ENCODE measurements around the gene PLAAT3.
"Not testable (repeated sequence)": the region's sequence is repeated elsewhere in the genome, so short reads cannot be mapped to it uniquely, and the experiment has no call there.

PLAAT3 gene

GRCh38 chr11:63547061-63547460, 67.2 kb downstream of the PLAAT3 start:
- in situ Hi-C loops (cut with MboI; ENCODE audit: low sequenced_read_pairs), result no loop called here

DNA sequence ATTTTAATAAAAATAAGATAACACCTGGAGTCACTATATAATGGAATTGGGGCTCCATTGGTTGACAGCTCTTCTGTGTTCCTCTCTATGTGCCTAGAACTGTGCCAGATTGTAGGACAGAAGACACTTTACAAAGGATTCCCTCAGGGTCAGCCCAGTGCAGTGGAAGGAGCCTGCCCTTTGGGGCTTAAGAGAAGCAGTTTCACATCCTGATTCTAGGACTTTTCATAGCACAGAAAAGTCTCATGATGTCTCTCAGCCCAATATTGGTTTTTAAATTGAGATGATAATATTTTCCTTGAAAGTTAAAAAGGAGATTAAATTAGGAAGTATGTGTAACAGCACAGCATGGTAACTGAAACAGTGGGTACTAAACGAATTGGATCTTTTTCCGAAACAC, 70.5 kb downstream of the PLAAT3 start:
- in situ Hi-C loops (cut with MboI; ENCODE audit: low sequenced_read_pairs), result no loop called here

- in situ Hi-C loops (cut with MboI; ENCODE audit: low sequenced_read_pairs), result not testable (repeated sequence)
Observed at GRCh38 chr11:63542506-63542905, 71.7 kb downstream of the PLAAT3 start.

DNA sequence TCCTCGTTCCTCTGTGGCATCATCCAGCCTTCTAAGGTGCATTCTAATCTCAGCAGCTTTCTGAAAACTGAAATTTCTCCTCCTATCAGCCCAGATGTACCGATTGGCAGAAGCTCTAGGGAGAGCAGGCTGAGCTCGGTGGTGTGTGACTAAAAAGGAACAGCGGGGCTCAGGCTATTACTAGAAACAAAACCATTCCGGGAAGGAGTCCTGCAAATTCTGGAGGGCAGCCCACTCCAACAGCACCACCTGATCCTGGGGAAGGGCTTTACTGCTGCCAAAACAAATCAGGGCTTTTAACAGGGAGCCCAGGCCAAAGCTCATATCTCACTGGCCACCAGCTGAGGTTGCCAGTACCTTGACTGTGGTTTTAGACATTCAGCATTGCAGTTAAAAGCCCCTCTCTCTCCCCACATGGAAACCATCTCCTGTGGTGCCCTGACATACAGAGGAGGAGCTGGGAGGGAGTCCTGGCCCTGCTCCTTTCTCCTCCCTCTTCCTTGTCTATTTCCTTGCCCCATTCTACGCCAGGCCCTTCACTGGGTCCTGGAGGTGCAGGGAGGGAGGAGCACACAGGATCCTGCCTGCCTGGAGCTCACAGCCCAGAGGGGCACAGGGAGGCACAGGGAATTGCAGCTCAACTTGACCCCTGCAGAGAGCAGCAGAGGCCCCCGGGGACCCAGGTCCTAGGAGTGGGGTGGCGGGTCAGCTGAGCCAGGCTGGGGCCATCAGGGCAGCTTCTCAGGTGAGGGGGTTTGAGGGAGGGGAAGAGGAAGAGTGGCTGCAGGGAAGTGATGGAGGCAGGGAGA, 76.7 kb downstream of the PLAAT3 start:
- in situ Hi-C loops (cut with MboI; ENCODE audit: low sequenced_read_pairs), result no loop called here

DNA sequence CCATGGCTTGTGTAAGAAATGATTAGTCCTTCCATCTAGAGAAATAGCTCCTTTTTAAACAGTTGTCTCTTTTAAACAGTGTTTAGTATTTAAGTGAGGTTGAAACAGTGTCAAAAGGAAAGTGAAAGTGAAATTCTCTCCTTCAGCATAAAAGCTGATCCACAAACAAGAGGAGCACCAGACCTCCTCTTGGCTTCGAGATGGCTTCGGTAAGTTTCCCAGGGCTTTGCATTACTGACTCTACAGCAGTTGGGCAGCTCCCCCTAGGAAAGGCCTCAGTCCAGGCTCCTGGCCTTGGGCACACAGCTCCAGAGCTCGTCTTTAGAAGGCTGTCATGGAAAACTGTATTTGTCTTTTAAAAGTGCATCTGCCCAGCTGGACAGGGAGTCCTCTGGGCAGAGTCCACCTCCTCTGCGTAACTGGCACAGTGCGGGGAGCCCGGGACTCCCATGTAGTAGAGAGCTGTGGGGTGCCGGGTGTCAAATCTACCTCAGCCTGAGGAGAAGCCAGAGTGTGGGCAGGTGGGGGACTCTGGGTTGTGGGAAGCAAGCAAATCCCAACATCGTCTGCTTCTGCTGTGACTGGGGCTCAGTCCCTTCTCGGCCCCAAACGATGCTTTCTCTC, 77.5 kb downstream of the PLAAT3 start, which contains the start of gene PLAAT4:
TSS of gene PLAAT4 (plus strand) at position 140 of the 624 bp plus-strand sequence. CDS start at position 201, 61 bp downstream.
- in situ Hi-C loops (cut with MboI; ENCODE audit: low sequenced_read_pairs), result no loop called here

DNA sequence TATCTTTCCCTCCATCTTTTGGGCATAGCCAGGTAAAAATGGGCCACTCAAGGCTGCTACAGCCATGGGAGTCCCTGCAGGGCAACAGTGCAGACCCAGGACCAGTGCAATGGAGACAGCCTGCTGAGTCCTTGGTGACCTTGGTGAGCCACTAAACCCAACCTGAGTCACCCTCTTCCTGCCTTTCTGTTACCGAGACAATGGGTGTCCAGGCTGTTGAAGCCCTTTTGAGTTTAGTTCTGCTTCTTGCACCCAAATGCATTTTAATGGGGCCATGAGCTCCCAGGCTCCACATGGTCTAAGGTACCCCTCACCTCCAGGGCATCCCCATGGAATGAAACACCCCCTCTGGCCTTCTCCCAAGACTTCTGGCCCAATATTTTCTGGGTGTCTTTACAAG, 78.5 kb downstream of the PLAAT3 start:
- in situ Hi-C loops (cut with MboI; ENCODE audit: low sequenced_read_pairs), result no loop called here

GRCh38 chr11:63534895-63535461, 79.3 kb downstream of the PLAAT3 start:
- in situ Hi-C loops (cut with MboI; ENCODE audit: low sequenced_read_pairs), result no loop called here

- in situ Hi-C loops (cut with MboI; ENCODE audit: low sequenced_read_pairs), result no loop called here
Observed at GRCh38 chr11:63534076-63534475, 80.2 kb downstream of the PLAAT3 start.

DNA sequence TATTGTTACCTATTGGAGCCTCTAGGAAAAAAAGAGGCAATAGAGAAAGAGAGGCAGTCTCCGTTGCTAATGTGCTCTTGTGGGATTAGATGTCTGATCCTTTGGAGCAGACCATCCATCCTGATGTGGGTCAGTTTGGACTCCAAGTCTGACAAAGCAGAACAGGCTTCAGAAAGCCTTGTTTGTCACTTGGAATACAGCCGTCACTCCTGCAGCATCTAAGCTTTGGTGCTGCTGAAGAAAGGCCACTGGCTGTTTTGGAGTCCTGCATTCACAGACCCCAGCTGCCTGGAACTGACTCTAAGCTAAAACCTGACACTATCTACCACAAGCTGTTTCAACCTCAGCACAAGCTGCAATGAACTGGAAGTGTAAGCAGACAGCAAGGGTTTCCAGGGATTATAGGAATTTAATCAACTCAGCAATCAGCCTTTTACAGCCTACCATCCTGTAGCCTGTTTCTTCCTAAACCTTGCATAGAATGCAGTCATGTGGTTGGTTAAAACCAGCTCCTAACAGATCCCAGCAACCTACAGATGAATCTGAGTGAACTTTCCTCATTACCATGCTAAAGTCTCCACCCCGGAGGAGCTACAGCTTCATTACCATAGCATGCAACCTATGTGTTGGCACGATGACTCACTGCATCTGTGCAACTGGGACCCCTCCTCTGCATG, 81.3 kb downstream of the PLAAT3 start:
- in situ Hi-C loops (cut with MboI; ENCODE audit: low sequenced_read_pairs), result no loop called here

DNA sequence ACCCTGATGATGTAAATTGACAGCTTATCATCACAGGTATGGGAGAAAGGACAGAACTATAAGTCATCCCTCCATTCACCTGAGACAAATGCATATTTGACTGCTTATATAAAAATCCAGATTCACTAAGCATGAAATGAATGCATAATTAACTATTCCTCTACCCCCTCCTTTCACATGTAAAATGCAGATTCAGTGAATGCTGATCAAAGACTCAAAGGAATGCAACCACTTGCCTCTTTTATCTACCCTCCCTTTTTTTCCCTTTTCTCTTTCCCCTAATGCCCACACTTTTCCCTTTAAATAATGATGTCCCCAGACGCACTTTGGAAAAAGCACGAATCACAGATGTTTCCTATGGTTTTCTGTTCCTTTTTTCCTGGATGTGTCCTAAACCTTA, 82.1 kb downstream of the PLAAT3 start:
- in situ Hi-C loops (cut with MboI; ENCODE audit: low sequenced_read_pairs), result no loop called here

GRCh38 chr11:63531074-63531792, 83.0 kb downstream of the PLAAT3 start:
- in situ Hi-C loops (cut with MboI; ENCODE audit: low sequenced_read_pairs), result not testable (repeated sequence)

DNA sequence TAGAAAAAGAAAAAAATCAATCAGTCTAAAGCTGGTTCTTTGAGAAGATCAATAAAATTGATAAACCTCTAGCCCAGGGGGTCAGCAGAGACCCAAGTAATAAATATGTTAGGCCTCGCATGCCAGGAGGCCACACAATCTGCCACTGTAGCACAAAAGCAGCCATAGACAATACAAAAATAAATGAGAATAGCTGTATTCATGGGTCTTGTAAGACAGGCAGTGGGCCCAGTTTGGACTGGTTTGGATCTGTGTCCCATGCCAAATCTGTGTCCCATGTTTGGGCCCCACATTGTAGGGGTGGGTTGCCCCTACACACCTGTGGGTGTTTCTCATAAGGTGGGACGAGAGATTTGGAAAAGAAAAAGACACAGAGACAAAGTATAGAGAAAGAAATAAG, 84.2 kb downstream of the PLAAT3 start:
- in situ Hi-C loops (cut with MboI; ENCODE audit: low sequenced_read_pairs), result no loop called here

DNA sequence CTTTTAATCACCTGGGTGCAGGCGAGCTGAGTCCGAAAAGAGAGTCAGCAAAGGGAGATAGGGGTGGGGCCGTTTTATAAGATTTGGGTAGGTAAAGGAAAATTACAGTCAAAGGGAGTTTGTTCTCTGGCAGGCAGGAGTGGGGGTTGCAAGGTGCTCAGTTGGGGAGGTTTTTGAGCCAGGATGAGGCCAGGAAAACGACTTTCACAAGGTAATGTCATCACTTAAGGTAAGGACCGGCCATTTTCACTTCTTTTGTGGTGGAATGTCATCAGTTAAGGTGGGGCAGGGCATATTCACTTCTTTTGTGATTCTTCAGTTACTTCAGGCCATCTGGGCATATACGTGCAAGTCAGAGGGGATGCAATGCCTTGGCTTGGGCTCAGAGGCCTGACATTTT, 84.9 kb downstream of the PLAAT3 start:
- in situ Hi-C loops (cut with MboI; ENCODE audit: low sequenced_read_pairs), result not testable (repeated sequence)

GRCh38 chr11:63528729-63529278, 85.4 kb downstream of the PLAAT3 start:
- in situ Hi-C loops (cut with MboI; ENCODE audit: low sequenced_read_pairs), result not testable (repeated sequence)

- in situ Hi-C loops (cut with MboI; ENCODE audit: low sequenced_read_pairs), result not testable (repeated sequence)
Observed at GRCh38 chr11:63528156-63528555, 86.1 kb downstream of the PLAAT3 start.

DNA sequence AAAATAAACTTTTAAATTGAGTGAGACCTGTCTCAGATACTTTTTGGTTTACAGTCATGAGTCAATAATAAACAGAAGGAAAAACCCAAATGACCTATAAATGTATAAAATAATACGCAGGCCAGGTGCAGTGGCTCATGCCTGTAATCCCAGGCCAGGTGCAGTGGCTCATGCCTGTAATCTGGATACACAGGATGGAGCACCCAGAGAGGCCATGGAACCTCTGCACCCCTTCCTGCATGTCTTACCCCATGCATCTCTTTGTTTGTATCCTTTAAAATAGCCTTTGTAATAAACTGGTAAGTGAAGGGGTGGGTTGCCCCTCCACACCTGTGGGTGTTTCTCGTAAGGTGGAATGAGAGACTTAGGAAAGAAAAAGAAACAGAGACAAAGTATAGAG, 86.6 kb downstream of the PLAAT3 start:
- in situ Hi-C loops (cut with MboI; ENCODE audit: low sequenced_read_pairs), result no loop called here
